Left lung (tissue), 10 donors: ENCODE measurements around the gene GPD1. TPM values are rescaled to one million over a fixed set of nuclear protein-coding genes. Genes with fewer than 3 reads are reported as not detected.

Experiments used
- ATAC-seq: fragments of 200-7000 bp; cut with Tn5 transposase; one replicate; pipeline ENCODE4 v1.9.1; 2020; ENCODE audit warnings: moderate library complexity
- DNase-seq, 4 donors: peaks; one replicate each; pipeline ENCODE4 v3.0.0-alpha.2; 2013 to 2020
- H3K27ac ChIP-seq, 2 donors: fragments of 200-600 bp; sonication (generic) in 1 of 2; one replicate each; pipeline versions ENCODE4 v1.5.0 to v1.8.0; 2020 to 2021
- H3K27me3 ChIP-seq, 2 donors: fragments of 200-600 bp; sonication (generic) in 1 of 2; one replicate each; pipeline versions ENCODE4 v1.5.0 to v1.8.0; 2020 to 2021
- H3K36me3 ChIP-seq, 2 donors: fragments of 200-600 bp; sonication (generic) in 1 of 2; one replicate each; pipeline versions ENCODE4 v1.5.0 to v1.8.0; 2020 to 2021
- H3K4me1 ChIP-seq, 2 donors: fragments of 200-600 bp; one replicate each; pipeline ENCODE4 v1.8.0; 2021
- H3K4me3 ChIP-seq, 2 donors: fragments of 200-600 bp; sonication (generic) in 1 of 2; one replicate each; pipeline versions ENCODE4 v1.5.0 to v1.8.0; 2020 to 2021; ENCODE audit warnings: mild to moderate bottlenecking in 1 of 2
- H3K9me3 ChIP-seq, 2 donors: fragments of 200-600 bp; sonication (generic) in 1 of 2; one replicate each; pipeline versions ENCODE4 v1.5.0 to v1.8.0; 2020 to 2021
- CTCF ChIP-seq, 2 donors: fragments of 200-600 bp; sonication (generic) in 1 of 2; IDR thresholded peaks; one replicate each; pipeline versions ENCODE4 v1.5.0 to v1.8.0; 2021; ENCODE audit warnings: antibody characterized with exemption in 2 of 2
- intact Hi-C, 2 donors: fragments of 100-400 bp; cut with DNase I; formaldehyde crosslinking; loops; one replicate each; pipeline versions ENCODE4 v1.11.2 to v1.14.2; 2022
- polyA plus RNA-seq, 6 donors: library from polyadenylated mRNA; unstranded; fragments of 120-200 nt; gene quantifications; one replicate each; pipeline ENCODE4 v1.2.1, GENCODE V29; 2013; ENCODE audit not compliant: insufficient read length in 6 of 6
- total RNA-seq, 2 donors: library from RNA; stranded (reverse); fragmentation: NEBNext Ultra II Directional; extraction: Animal tissue kit (Norgen Biotek cat#: 25700); gene quantifications; one replicate each; pipeline ENCODE4 v1.2.1, GENCODE V29; 2021
- donor health status: DM: no; HTN: yes; CAD: no.
- donor health status: DM: no; HTN: no; CAD: no.

GPD1 gene
- total and polyA plus RNA-seq, 8 donors: 0.54 to 8.5 (median 0.74) TPM

GRCh38 chr12:50073712-50074111 lies 30.1 kb upstream of the GPD1 start:
- Histone ChIP-seq H3K4me1 (peaks cover 3 to 14% of the 10 kb centered on the region in 2 donors), H3K27ac (no peak overlapping the region), H3K27me3 (no peaks in the 10 kb centered on the region), H3K4me3 (no peak overlapping the region), H3K36me3 (no peaks in the 10 kb centered on the region), H3K9me3 (no peaks in the 10 kb centered on the region)
- ATAC-seq: no peak
- intact Hi-C loops: no loop called here
- no peak for TF ChIP-seq CTCF (IDR thresholded peaks at IDR 0.05)
- DNase-seq: no peak

- ATAC-seq: peak; percentile 95
- TF ChIP-seq CTCF (IDR thresholded peaks at IDR 0.05): peak; percentile 91 to 97
- Histone ChIP-seq H3K9me3 (no peaks in the 10 kb centered on the region), H3K4me3 (no peak overlapping the region), H3K36me3 (no peaks in the 10 kb centered on the region), H3K27me3 (no peaks in the 10 kb centered on the region), H3K4me1 (peaks cover 3 to 14% of the 10 kb centered on the region in 2 donors), H3K27ac (no peak overlapping the region)
- intact Hi-C loops: no loop called here
- peak; percentile 64 to 94 (median 84) for DNase-seq
Measured at GRCh38 chr12:50074936-50075807, 28.6 kb upstream of the GPD1 start.

GRCh38 chr12:50075808-50076170 lies 28.0 kb upstream of the GPD1 start:
- Histone ChIP-seq H3K36me3 (no peaks in the 10 kb centered on the region), H3K27me3 (peaks cover 0 to 3% of the 10 kb centered on the region in 2 donors), H3K4me1 (peaks cover 0 to 8% of the 10 kb centered on the region in 2 donors), H3K9me3 (no peaks in the 10 kb centered on the region), H3K4me3 (no peak overlapping the region), H3K27ac (no peak overlapping the region)
- no peak for ATAC-seq
- intact Hi-C loops: no loop called here
- TF ChIP-seq CTCF (IDR thresholded peaks at IDR 0.05): no peak
- DNase-seq: no peak

- DNase-seq (no peak), ATAC-seq (no peak)
- Histone ChIP-seq H3K27ac (no peak overlapping the region), H3K4me1 (peaks cover 0 to 6% of the 10 kb centered on the region in 2 donors), H3K9me3 (no peaks in the 10 kb centered on the region), H3K27me3 (peaks cover 0 to 9% of the 10 kb centered on the region in 2 donors), H3K4me3 (no peak overlapping the region), H3K36me3 (no peaks in the 10 kb centered on the region)
- TF ChIP-seq CTCF (IDR thresholded peaks at IDR 0.05): no peak
- intact Hi-C loops: no loop called here
Measured at GRCh38 chr12:50077099-50077498, 26.7 kb upstream of the GPD1 start.

- Histone ChIP-seq H3K4me3 (no peak overlapping the region), H3K27ac (no peak overlapping the region), H3K4me1 (peaks cover 0 to 6% of the 10 kb centered on the region in 2 donors), H3K36me3 (no peaks in the 10 kb centered on the region), H3K9me3 (no peaks in the 10 kb centered on the region), H3K27me3 (peaks cover 0 to 9% of the 10 kb centered on the region in 2 donors)
- intact Hi-C loops: no loop called here
- ATAC-seq: no peak
- DNase-seq: no peak
- TF ChIP-seq CTCF (IDR thresholded peaks at IDR 0.05): no peak
Measured at GRCh38 chr12:50078281-50078680, 25.5 kb upstream of the GPD1 start.
